Right ventricle myocardium inferior (tissue), 1 donor: ENCODE results near the gene CRLF3. TPM values are rescaled to one million over a fixed set of nuclear protein-coding genes. Genes with fewer than 3 reads are reported as not detected.
"Not testable (repeated sequence)": the region's sequence is repeated elsewhere in the genome, so short reads cannot be mapped to it uniquely, and the experiment has no call there.

Experiments used
- ATAC-seq: fragments of 200-7000 bp; cut with Tn5 transposase; one replicate; pipeline ENCODE4 v1.9.1; 2020; ENCODE audit warnings: mild to moderate bottlenecking, moderate library complexity
- DNase-seq: peaks from one replicate; pipeline ENCODE4 v3.0.0; 2021; ENCODE audit errors: missing footprints
- intact Hi-C: fragments of 100-400 bp; cut with DNase I; formaldehyde crosslinking; loops from one replicate; pipeline ENCODE4 v1.11.0; 2022
- total RNA-seq: library from RNA; stranded (reverse); fragmentation: NEBNext Ultra II Directional; extraction: Animal tissue kit (Norgen Biotek cat#: 25700); gene quantifications from one replicate; pipeline ENCODE4 v1.2.1, GENCODE V29; 2021
- donor health status: DM: no; HTN: yes; CAD: no; lungs with severe emphysema.

CRLF3 gene
- total RNA-seq, 1 donor from 2014 or later, result 6.4 TPM

- intact Hi-C loops, ATAC-seq, DNase-seq: not testable (repeated sequence)
Measured at GRCh38 chr17:30767641-30768404, 56.7 kb downstream of the CRLF3 start.

- intact Hi-C loops, result no loop called here
- DNase-seq (no peak), ATAC-seq (no peak)
Measured at GRCh38 chr17:30761060-30761459, 63.4 kb downstream of the CRLF3 start.

GRCh38 chr17:30753291-30753690 lies 71.2 kb downstream of the CRLF3 start:
- intact Hi-C loops, ATAC-seq, DNase-seq: not testable (repeated sequence)

GRCh38 chr17:30750982-30751381 lies 73.5 kb downstream of the CRLF3 start:
- ATAC-seq, intact Hi-C loops, DNase-seq: not testable (repeated sequence)

- ATAC-seq, DNase-seq: not testable (repeated sequence)
Measured at GRCh38 chr17:30747621-30748020, 76.9 kb downstream of the CRLF3 start.

GRCh38 chr17:30742669-30743068 lies 81.8 kb downstream of the CRLF3 start:
- intact Hi-C loops, DNase-seq, ATAC-seq: not testable (repeated sequence)

More at GRCh38 chr17:30747621-30748020, 76.9 kb downstream of the CRLF3 start:
- intact Hi-C loops, result not testable (repeated sequence)

GRCh38 chr17:30736371-30736770 lies 88.1 kb downstream of the CRLF3 start:
- ATAC-seq, intact Hi-C loops, DNase-seq: not testable (repeated sequence)

- intact Hi-C loops, DNase-seq, ATAC-seq: not testable (repeated sequence)
Measured at GRCh38 chr17:30735644-30736043, 88.8 kb downstream of the CRLF3 start.

- DNase-seq, ATAC-seq, intact Hi-C loops: not testable (repeated sequence)
Measured at GRCh38 chr17:30735206-30735605, 89.3 kb downstream of the CRLF3 start.

GRCh38 chr17:30734153-30734552 lies 90.3 kb downstream of the CRLF3 start:
- intact Hi-C loops, DNase-seq: not testable (repeated sequence)

More at GRCh38 chr17:30734153-30734552, 90.3 kb downstream of the CRLF3 start:
- not testable (repeated sequence) for ATAC-seq

Other genes with a start within 250 kb of the CRLF3 start
- 0.65 TPM for gene ATAD5, start 7.3 kb upstream of the CRLF3 start, total RNA-seq
- gene TEFM, start 81.5 kb upstream of the CRLF3 start, total RNA-seq, result 15.6 TPM
- 8.6 TPM for gene ADAP2, start 97.3 kb upstream of the CRLF3 start, total RNA-seq
- gene RNF135, start 146.3 kb upstream of the CRLF3 start, total RNA-seq, result 5.7 TPM